Measurements from ENCODE around the gene MIOX.

- TF ChIP-seq CTCF (conservative IDR thresholded peaks at IDR 0.05; ENCODE audit: low read depth in 2 of 2): no peak
- TF ChIP-seq EZH2 (IDR thresholded peaks at IDR 0.05; ENCODE audit: low read depth, unreplicated experiment): no peak
- no peak for TF ChIP-seq POLR2AphosphoS5 (IDR thresholded peaks at IDR 0.05; ENCODE audit: low read depth)
- no peak for TF ChIP-seq EZH2phosphoT487 (IDR thresholded peaks at IDR 0.05; ENCODE audit: unreplicated experiment)
- no peak for TF ChIP-seq REST (IDR thresholded peaks at IDR 0.05; ENCODE audit: unreplicated experiment)
- TF ChIP-seq NANOG (IDR thresholded peaks at IDR 0.05; ENCODE audit: borderline replicate concordance): no peak
- TF ChIP-seq ETS1 (IDR thresholded peaks at IDR 0.05): no peak
Observed at GRCh38 chr22:50464451-50464850, 22.2 kb upstream of the MIOX start.
